GM10847 (cell line): ENCODE data around the gene TMEM63B.

Experiments used
- POLR2A ChIP-seq: IDR thresholded peaks from 2 replicates; pipeline ENCODE4 v1.6.1; 2011; ENCODE audit not compliant: insufficient read length; ENCODE audit errors: extremely low read depth

The TMEM63B gene

DNA sequence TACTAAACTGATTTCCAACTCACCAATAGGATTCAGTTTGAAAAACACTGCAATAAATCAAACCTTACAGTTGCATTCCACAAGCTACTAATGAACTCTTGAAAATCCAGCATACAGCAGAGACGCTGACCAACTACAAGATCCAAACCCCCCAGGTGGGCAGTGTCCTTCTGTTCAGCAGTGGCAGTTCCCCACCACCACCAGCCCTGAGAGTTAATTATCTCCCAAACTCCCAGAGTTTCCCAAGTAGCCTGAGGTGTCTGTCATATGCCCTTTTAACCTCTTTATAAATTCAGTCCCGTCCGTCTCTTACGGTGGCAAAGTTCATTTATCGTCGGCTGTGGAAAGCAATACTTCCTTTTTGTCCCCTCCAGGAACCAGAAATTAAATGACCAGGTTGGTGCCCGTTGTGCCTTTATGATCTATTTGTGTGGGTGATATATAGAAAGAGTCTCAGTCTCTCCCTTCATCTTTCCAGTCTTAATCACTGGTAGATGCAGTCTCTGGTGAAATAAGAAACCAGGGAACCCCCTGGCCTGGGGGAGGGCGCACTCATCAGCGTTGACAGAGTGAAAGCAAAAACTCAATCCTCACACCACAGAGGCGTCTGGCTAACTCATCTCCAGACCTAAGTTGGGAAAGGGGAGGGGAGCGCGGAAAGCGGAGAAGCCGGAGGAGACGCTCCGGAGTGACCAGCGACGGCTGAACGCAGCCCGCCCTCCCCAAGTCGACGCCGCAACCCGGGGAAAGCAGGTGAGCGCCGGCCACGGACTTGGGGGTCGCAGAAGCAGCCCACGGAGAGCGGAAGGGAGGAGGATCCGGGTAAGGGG is 819 bp upstream of the TMEM63B start:
- no peak for TF ChIP-seq POLR2A

DNA sequence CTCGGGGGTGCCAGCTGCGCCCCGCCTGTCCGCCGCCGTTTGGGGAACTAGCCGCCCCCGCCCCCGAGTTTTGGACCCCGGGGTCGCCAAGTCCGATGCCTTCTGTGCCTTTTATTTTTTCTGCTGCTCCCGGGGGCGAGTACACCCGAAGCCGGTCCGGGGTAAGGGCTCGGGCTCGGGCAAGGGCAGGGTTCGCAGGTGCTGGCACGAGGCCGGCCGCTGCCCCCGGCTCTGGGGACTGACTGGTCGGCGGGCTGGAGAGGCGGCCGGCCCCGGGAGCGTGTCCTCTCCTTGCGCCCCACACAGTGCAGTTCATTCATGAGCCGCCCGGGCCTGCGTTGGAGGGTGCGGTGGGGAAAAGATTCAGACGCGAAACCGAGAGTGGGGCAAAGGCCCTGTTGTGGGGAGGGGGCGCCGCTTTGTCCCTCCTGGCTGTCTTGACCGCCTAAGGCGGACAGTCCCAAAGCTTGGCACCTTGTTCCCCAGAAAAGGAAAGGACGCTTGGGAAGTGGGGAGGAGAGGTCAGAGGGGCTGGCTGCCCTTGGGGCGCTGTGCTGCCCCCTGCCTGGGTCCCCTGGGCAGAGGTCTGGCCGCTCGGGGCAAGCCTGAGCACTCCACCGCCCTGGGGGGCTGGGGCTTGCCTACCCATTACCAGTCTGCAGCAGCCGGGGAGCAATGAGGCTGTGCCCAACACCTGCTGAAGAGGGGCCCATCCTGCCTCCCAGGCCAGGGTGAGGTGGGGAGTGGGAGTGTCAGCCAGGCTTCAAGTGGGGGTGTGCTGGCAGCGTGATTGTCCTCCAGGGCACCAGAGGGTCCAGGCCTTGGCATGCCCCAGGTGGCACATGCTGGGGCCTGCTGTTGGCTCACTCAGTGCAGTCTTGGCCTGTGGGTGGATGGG is 915 bp downstream of the TMEM63B start:
- no peak for TF ChIP-seq POLR2A

DNA sequence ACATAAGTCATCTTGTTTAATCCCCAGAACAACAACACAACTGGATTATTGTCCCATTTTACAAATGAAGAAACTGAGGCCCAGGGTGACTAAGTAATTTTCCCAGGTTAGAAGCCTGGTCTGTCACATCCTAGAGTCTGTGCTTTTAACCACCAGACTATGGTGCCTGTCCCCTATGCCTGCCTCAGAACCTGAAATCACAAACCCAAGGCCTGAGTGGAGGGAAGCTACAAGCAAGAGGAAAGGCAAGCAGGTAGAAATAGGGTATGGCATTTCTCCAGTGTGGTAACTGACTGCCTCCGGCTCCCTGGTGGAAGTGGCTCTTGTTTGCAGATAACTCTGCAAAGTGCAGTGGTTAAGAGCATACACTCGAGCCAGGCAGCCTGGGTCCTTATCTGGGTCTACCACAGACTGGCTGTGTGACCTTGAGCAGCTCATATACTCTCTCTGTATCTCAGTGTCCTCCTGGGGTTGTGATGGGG is 2.5 kb downstream of the TMEM63B start:
- no peak for TF ChIP-seq POLR2A

DNA sequence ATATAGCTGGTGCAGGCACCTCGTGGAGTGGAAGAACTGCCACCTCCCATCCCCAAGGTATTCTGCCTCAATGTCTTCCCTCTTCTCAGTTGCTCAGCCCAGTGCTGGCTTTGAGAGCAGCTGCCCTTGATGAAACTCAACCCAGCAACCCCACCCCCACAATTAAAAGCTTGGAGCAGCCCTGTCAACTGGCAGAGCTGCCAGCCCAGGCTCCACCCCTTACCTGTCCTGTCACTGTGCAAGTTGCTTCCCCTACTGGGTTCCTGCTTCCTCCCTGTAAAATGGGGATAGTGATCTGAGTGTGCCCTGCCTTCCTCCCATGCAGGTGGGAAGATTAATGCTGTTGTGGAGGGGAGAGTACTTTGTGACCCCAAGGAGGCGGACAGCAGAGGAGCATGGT is 4.5 kb downstream of the TMEM63B start:
- TF ChIP-seq POLR2A: no peak

DNA sequence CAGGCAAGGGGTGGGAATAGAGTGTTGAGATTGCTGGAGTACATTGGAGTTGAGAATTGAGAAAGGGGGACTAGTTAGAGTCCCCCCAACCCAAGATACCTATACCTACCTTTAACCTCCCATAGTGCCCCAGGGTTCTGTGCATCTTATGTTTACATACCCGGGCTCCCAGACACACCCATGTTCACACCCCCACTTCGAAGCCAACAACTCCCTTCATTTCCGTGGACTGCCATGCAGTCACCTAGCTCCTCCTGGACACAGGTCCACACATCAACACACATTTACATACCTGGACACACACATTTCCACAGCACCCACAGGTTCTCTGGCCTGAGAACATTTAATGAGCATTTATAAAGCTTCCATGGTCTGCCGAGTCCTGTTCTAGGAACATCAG is 5.1 kb downstream of the TMEM63B start:
- no peak for TF ChIP-seq POLR2A

DNA sequence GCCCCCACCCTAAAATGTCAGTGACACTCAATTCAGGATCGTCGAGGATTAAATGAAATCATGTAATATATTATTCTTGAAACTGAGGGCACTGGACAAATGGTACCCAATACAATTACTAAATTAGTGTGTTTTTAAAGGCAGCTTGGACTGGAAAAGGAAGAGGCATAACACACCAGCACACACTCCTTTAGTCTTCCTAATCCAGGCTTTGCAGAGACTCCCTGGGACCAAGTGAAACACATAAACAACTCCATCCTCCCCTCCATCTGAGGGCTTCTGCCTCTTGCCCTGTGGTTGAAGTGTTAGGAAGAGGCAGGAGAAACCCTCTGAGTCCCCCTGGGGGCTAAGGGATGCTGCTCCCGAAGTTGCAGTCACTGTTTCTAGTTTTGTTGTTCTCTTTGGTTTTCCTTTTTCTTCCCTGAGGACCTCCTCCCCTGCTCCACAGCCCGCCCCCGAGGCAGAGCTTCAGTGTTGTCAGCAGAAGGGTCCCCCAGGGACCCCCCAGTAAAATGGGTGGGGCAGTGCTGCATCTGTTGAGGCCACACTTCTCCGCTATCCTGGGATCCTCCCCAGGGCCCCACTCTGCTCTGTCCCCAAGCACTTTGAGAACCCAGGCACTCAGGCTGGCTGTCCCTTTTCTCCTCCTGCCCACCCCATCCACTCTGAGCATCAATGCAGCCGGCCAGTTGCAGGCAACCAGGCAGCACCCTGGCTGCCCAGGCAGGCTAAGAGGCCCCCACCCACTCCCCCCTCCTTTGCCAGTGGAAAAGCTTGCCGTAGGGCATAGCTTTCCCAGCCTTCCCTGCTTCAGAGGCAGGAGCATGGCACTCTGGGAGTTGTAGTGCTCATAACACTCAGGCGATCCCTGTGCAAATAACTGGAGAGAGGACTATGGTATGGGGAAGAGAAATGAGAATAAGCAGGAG is 5.9 kb downstream of the TMEM63B start:
- TF ChIP-seq POLR2A: no peak

DNA sequence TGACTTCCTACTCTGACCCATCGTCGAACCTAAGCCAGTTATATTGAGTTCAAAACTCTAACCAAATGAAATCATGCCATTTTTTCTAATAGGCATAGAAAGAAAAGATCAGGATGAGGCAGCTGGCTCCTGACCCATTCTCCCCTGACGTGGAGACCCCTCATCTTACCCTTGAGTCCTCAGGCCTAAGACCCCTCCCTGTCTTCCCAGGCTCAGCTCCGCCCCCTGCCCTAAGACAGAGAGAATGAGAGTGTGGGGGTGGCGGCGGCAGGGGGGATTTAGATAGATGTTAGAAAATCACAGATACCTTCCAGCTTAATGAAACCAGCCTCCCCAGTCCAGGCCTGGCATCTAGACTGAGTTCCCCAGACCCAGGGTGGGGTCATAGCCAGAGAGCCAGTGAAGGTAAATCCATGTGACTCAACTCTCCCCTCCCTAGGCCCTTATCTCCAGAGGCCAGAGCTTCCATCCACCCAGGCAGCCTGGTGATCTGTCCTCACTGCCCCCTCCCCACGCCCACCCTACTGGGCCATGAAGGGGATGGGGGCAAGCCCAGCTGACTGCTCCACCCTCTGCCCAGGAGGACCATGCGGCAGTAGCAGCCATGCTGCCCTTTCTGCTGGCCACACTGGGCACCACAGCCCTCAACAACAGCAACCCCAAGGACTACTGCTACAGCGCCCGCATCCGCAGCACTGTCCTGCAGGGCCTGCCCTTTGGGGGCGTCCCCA is 6.8 kb downstream of the TMEM63B start:
- no peak for TF ChIP-seq POLR2A

DNA sequence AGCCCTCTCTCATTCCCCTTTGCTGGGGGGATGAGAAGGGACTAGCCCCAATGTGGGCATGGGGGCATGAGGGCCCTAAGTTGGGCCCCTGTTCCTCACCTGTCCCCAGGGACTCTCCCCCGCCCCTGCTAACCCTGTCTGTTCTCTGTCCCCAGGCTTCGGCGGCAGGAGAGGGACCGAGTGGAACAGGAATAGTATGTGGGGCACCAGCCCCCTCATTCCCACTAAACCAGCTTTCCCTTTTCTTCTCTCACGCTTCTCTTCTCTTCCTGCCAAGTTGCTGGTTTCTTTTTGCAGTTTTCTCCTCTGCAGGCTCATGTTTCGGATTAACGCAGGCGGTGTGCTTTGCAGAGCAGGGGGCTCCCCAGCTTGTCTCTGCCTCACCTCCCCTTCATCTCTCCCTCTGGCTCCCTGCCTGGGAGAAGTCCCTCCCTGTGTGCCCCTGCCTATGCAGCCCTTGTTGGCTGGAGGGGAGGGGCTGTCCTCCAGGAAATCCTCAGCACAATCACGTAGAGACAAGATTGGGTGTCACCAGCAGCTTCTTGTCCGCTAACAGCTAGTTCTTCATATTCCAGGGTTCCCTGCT is 7.9 kb downstream of the TMEM63B start:
- no peak for TF ChIP-seq POLR2A

DNA sequence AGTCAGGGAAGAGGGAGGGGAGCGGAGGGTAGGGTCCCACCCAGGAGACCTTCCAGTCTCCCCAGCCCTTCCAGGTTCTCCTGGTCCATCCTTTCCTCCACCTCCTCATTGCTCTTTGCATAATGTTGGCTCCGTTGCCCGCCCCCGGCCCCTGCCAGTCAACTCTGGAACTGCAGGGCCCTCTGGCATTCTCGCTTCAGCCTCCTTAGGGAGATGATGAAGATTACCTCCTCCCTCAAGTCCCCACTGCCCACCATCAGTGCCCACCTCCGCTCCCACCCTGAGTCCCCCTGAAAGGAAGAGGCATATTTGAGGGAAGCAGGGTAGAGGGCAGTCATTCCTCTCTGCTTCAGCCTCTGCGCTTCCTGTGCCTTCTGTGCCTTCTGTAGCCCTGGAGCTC is 8.5 kb downstream of the TMEM63B start:
- TF ChIP-seq POLR2A: no peak

DNA sequence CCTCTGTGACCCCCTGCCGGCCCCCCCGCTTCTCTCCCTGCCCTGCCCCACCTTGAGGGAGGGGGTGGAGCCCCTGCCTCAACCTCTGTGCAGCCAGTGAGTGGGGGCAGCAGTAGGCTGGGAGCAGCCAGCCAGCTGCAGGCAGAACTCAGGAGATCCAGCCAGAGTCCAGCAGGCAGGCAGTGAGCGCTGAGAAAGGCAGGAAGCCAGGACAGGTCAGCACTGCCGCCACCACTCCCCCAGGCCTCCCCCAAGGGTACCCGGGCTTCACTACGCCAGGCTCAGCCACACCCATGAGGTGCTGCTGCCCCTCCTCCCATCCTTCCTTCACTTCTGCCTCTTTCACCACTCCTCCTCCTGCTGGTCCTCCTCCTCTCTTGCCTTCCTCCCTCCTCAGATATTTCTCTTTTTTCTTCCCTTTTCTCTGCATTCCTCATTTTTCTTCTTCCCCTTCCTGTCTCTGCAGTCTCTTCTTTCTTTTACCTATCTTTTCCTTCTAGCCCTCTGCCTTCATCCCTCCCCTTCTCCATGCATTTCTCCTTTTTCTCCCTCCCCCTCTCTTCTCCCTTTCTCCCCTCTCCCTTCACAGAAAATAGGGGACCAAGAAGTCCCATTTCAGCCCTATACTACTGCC is 11.5 kb downstream of the TMEM63B start:
- no peak for TF ChIP-seq POLR2A

DNA sequence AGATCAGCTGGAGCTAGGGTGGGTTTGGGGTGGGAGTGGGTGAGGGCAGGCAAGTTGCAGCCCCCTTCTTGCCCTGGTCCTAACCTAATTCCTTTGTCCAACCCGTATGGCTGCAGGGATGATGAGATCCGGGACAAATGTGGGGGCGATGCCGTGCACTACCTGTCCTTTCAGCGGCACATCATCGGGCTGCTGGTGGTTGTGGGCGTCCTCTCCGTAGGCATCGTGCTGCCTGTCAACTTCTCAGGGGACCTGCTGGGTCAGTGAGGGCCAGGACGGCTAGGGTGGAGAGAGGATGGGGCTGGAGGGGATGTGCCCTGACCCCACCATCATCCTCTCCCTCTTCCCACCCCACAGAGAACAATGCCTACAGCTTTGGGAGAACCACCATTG is 12.0 kb downstream of the TMEM63B start:
- no peak for TF ChIP-seq POLR2A

DNA sequence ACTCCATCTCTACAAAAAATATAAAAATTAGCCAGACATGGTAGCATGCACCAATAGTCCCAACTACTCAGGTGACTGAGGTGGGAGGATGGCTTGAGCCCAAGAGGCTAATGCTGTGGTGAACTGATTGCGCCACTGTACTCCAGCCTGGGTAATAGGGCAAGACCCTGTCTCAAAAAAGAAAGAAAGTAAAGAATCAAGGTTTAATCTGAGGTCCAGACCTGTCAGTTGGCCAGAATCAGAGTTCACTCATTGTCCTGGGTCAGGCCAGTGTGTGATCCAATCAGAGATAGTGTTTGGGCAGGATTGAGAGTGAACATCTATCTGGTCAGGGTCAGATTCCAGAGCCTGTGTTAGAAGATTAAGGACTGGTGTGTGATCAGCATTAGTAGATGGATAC is 15.5 kb downstream of the TMEM63B start:
- TF ChIP-seq POLR2A: no peak

DNA sequence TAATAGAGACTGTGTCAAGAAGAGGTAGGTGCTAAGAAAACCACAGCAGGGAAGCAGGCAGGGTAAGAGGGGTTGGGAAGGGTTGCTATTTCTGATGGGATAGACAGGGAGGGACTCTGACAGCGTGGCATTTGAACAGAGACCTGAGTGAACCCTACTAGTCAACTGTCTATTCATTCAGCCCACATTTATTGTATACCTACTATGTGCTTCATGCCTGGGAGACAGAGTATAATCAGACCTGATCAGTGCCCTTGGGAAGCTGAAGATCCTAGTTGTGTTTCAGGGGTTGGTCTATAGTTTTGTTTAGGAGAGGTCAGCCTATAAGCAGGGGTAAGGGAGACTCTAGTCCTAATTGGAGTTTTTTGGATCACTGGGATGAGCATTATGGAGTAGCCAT is 16.4 kb downstream of the TMEM63B start:
- no peak for TF ChIP-seq POLR2A

DNA sequence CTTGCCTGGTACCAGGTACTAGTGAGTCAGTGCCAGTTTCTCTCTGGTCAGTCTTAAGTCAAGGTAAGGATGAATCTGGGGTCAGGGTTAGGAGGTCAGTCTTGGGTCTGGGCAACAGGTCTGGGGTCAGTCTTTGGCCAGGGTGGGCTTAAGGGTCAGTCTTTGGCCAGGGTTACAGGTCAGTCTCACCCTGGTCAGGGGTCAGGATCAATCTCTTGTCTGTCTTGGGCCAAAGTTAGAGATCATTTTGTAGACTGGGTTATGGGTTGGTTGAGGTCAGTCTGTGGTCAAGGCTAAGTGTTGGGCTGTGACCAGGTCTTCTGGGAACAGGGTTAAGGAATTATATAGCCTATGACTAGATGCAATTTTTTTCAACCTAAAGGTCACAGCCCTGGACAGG is 18.5 kb downstream of the TMEM63B start:
- TF ChIP-seq POLR2A: no peak
